CD4-positive, alpha-beta T cell (primary cell): ENCODE data around the gene KRT12. TPM values are rescaled to one million over a fixed set of nuclear protein-coding genes. Genes with fewer than 3 reads are reported as not detected.

Experiments
- ATAC-seq: fragments of 200-7000 bp; cut with Tn5 transposase; one replicate; pipeline ENCODE4 v1.10.0; 2022; ENCODE audit warnings: mild to moderate bottlenecking; ENCODE audit not compliant: poor library complexity
- CTCF ChIA-PET: fragments of 350-600 bp; sonication (Branson Sonifier 250); formaldehyde crosslinking; loops from one replicate; lab custom pipeline; 2021; ENCODE audit warnings: antibody characterized with exemption, inconsistent platforms; lab: Charles Lee
- POLR2A ChIA-PET: fragments of 350-600 bp; sonication (Branson Sonifier 250); formaldehyde crosslinking; loops from one replicate; lab custom pipeline; 2021; ENCODE audit warnings: antibody characterized with exemption, inconsistent platforms; lab: Charles Lee
- DNase-seq, 14 experiments: peaks; one replicate each; pipeline ENCODE4 v3.0.0-alpha.2; 2013 to 2020; ENCODE audit warnings: mixed read lengths in 2 of 14
- H3K27ac ChIP-seq, 2 donors: one replicate each; pipeline versions ENCODE4 v1.5.1 to v1.7.0; 2013; ENCODE audit warnings: low read length in 2 of 2, low read depth in 1 of 2, mild to moderate bottlenecking in 1 of 2
- H3K27me3 ChIP-seq, 2 experiments: 1 replicate in 1 of 2; 2 replicates in 1 of 2; pipeline versions ENCODE4 v1.6.1 to v1.7.0; 2013; ENCODE audit warnings: low read length in 2 of 2, control low read depth in 1 of 2, mild to moderate bottlenecking in 1 of 2, moderate library complexity in 1 of 2; ENCODE audit not compliant: insufficient read depth in 2 of 2, control insufficient read depth in 1 of 2
- H3K36me3 ChIP-seq: one replicate; pipeline ENCODE4 v1.6.1; 2013; ENCODE audit warnings: low read length, control low read depth; ENCODE audit not compliant: insufficient read depth
- H3K4me1 ChIP-seq: one replicate; pipeline ENCODE4 v1.6.1; 2013; ENCODE audit warnings: low read length, control low read depth; ENCODE audit not compliant: insufficient read depth
- H3K4me3 ChIP-seq: one replicate; pipeline ENCODE4 v1.5.1; 2013; ENCODE audit warnings: mild to moderate bottlenecking, low read length, moderate library complexity
- H3K9me3 ChIP-seq, 2 experiments: 1 replicate in 1 of 2; 2 replicates in 1 of 2; pipeline versions ENCODE4 v1.6.1 to v1.7.0; 2013; ENCODE audit warnings: low read length in 2 of 2, mild to moderate bottlenecking in 2 of 2, control low read depth in 1 of 2, moderate library complexity in 1 of 2; ENCODE audit not compliant: control insufficient read depth in 1 of 2, insufficient read depth in 1 of 2
- H3K27ac Mint-ChIP-seq: one replicate; pipeline ENCODE4 v1.8.0; 2020; ENCODE audit warnings: mixed read lengths
- H3K27me3 Mint-ChIP-seq: one replicate; pipeline ENCODE4 v1.8.0; 2021; ENCODE audit warnings: mixed read lengths
- H3K36me3 Mint-ChIP-seq: one replicate; pipeline ENCODE4 v1.8.0; 2021; ENCODE audit warnings: low read depth, mixed read lengths
- H3K4me1 Mint-ChIP-seq: one replicate; pipeline ENCODE4 v1.8.0; 2021; ENCODE audit warnings: low read depth, mixed read lengths
- H3K4me3 Mint-ChIP-seq: one replicate; pipeline ENCODE4 v1.8.0; 2020; ENCODE audit warnings: mild to moderate bottlenecking, mixed read lengths
- H3K9me3 Mint-ChIP-seq: one replicate; pipeline ENCODE4 v1.8.0; 2020; ENCODE audit warnings: mixed read lengths
- CTCF ChIP-seq: fragments of 200-600 bp; IDR thresholded peaks from one replicate; pipeline ENCODE4 v1.8.0; 2022; ENCODE audit warnings: antibody characterized with exemption, mild to moderate bottlenecking
- intact Hi-C, 2 experiments: fragments of 100-400 bp; cut with DNase I in 1 of 2; cut with micrococcal nuclease in 1 of 2; formaldehyde crosslinking; loops; one replicate each; pipeline versions ENCODE4 v1.15.1 to v1.9.0; 2023 to 2025; cut with DNase I, micrococcal nuclease
- total RNA-seq, 174 experiments: library from RNA in 2 of 174; stranded (reverse) in 2 of 174; gene quantifications; one replicate each; pipeline ENCODE4 v1.2.3 and lab custom pipeline; 2021 to 2026

Gene KRT12
- total RNA-seq, 2 experiments from 2014 or later, result not detected

DNA sequence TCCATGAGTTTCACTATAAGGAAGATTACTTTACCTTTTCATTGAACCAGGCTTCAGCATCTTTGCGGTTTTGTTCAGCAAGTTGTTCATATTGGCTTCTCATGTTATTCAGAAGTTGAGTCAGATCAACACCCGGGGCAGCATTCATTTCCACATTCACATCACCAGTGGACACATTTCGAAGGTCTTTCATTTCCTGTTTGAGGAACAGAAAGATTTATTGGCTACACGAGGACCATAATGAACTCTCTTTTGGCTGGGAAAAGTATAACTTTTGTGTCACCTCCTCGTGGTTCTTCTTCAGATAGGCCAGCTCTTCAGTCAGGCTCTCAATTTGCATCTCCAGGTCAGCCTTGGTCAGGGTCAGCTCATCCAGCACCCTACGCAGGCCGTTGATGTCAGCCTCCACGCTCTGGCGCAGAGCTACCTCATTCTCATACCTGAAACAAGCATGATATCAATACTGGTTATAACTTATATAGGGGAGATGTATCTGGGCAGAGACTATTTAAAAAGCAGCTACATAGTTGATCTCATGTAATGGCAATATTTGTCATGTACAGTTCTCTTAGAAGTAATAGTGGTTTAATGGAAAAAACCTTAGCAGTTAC is 46.7 kb downstream of the KRT12 start:
- intact Hi-C loops, result no loop called here
- TF ChIP-seq CTCF, result no peak
- ChIA-PET CTCF (interaction anchor here (2.2 kb wide), 1 partner anchor 842 kb away, joined by 7 read pairs; no protein-coding TSS in a partner anchor), POLR2A (interaction anchor here (1.1 to 2.9 kb wide), 2 partner anchors 869 to 1197 kb away, joined by 3 to 70 read pairs; partner anchors contain the start of genes DNAJC7 and EIF1)
- Histone ChIP-seq H3K27me3 (no peaks in the 10 kb centered on the region), H3K4me1 (peaks cover 5% of the 10 kb centered on the region), H3K9me3 (no peaks in the 10 kb centered on the region), H3K27ac (no peak overlapping the region), H3K4me3 (no peak overlapping the region), H3K36me3 (peaks cover 2% of the 10 kb centered on the region)
- Mint-ChIP-seq H3K27ac (peak overlapping the region; percentile 89), H3K9me3 (peaks cover 2% of the 10 kb centered on the region), H3K4me1 (peaks cover 33% of the 10 kb centered on the region), H3K4me3 (peak overlapping the region; percentile 84), H3K27me3 (peaks cover 5% of the 10 kb centered on the region), H3K36me3 (peaks cover 24% of the 10 kb centered on the region)
- ATAC-seq (no peak), DNase-seq (no peak)

GRCh38 chr17:40819528-40820125 is 47.4 kb downstream of the KRT12 start:
- ChIA-PET CTCF (interaction anchor here (0.6 to 2.2 kb wide), 3 partner anchors 843 to 1033 kb away, joined by 3 to 7 read pairs (median 4); no protein-coding TSS in a partner anchor), POLR2A (interaction anchor here (1.1 to 2.9 kb wide), 8 partner anchors 8 to 1198 kb away, joined by 3 to 70 read pairs (median 7); partner anchors contain the start of genes CNP, DNAJC7, EIF1 and SMARCE1)
- no peaks in the 10 kb centered on the region for H3K9me3 ChIP-seq
- peak overlapping the region; percentile 59 for H3K4me3 ChIP-seq
- Mint-ChIP-seq H3K36me3 (peaks cover 24% of the 10 kb centered on the region), H3K27me3 (peaks cover 8% of the 10 kb centered on the region), H3K9me3 (peaks cover 2% of the 10 kb centered on the region), H3K27ac (peak overlapping the region; percentile 89), H3K4me1 (peaks cover 33% of the 10 kb centered on the region), H3K4me3 (peak overlapping the region; percentile 84)
- H3K27me3 ChIP-seq, result no peaks in the 10 kb centered on the region
- TF ChIP-seq CTCF, result no peak
- DNase-seq (peak in 2 of 14 experiments; percentile 13 to 15), ATAC-seq (no peak)
- H3K36me3 ChIP-seq, result peaks cover 2% of the 10 kb centered on the region
- H3K4me1 ChIP-seq, result peaks cover 5% of the 10 kb centered on the region
- intact Hi-C loops, result loop anchor here in 1 of 2 experiments (2.0 to 5.0 kb wide), 3 partner anchors 869 to 1198 kb away; partner anchors contain the start of genes DNAJC7, EIF1 and P3H4
- peak overlapping the region; percentile 62 to 74 for H3K27ac ChIP-seq

DNA sequence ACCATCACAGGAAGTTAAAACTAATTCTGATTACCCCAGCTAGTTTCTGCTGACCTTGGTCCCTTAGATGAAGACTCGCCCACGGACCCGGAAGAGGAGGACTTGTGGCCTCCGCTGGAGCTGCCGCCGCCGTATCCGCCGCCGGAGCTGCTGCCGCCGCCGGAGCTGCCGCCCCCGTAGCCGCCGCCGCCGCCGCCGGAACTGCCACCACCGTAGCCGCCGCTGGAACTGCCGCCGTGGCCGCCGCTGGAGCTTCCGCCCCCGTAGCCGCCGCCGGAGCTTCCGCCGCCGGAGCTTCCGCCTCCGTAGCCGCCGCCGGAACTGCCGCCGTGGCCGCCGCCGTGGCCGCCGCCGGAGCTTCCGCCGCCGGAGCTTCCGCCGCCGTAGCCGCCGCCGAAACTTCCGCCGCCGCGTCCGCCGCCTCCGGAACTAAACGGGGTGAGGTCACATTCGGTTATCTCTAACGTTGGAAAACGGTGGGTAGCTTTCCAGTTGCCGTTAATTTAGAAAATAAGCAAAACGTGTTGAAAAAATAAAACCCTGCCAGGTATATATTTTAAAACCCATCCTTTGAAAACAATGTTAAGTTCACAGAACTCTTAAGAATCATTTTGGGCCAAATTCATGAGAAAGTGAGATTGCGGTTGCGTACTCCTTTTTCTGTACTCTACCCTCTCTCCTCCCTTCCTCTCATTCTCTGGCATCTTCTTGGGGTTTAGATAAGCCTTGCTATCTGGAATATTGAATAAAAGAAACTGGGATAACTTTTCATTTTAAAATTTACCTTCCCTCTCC is 48.1 kb downstream of the KRT12 start:
- ChIA-PET POLR2A (interaction anchor here (0.6 to 2.9 kb wide), 16 partner anchors 9 to 1198 kb away, joined by 3 to 70 read pairs (median 4); partner anchors contain the start of genes CNP, DNAJC7, EIF1 and KRTAP16-1), CTCF (interaction anchor here (0.6 to 2.2 kb wide), 4 partner anchors 15 to 1033 kb away, joined by 3 to 7 read pairs (median 4); no protein-coding TSS in a partner anchor)
- peaks cover 5% of the 10 kb centered on the region for H3K4me1 ChIP-seq
- intact Hi-C loops, result loop anchor here in 1 of 2 experiments (2.0 to 5.0 kb wide), 3 partner anchors 870 to 1198 kb away; partner anchors contain the start of genes DNAJC7, EIF1 and P3H4
- peak overlapping the region; percentile 75 for H3K4me3 ChIP-seq
- H3K9me3 ChIP-seq, result no peaks in the 10 kb centered on the region
- peak; percentile 68 to 96 (median 80) for DNase-seq
- peak overlapping the region; percentile 62 to 74 for H3K27ac ChIP-seq
- peaks cover 33% of the 10 kb centered on the region for H3K4me1 Mint-ChIP-seq
- TF ChIP-seq CTCF, result no peak
- peaks cover 15% of the 10 kb centered on the region for H3K27me3 Mint-ChIP-seq
- H3K36me3 ChIP-seq, result peaks cover 2% of the 10 kb centered on the region
- peaks cover 0 to 1% of the 10 kb centered on the region in 2 experiments for H3K27me3 ChIP-seq
- peak; percentile 83 for ATAC-seq
- peak overlapping the region; percentile 89 for H3K27ac Mint-ChIP-seq
- peaks cover 2% of the 10 kb centered on the region for H3K9me3 Mint-ChIP-seq
- peak overlapping the region; percentile 96 for H3K4me3 Mint-ChIP-seq
- peaks cover 24% of the 10 kb centered on the region for H3K36me3 Mint-ChIP-seq
